Activated CD4-positive, CD25-positive, alpha-beta regulatory T cell treated with anti-CD3 and anti-CD28 coated beads, Interleukin-2, amount 50 U/mL, for 16 hours (primary cell): ENCODE results near the gene IFITM5.
"Not testable (repeated sequence)": the region's sequence is repeated elsewhere in the genome, so short reads cannot be mapped to it uniquely, and the experiment has no call there.

Experiments
- DNase-seq: peaks from one replicate; pipeline ENCODE4 v3.0.0-alpha.2; 2020; ENCODE audit warnings: low read depth, low spot score

IFITM5 gene

GRCh38 chr11:328012-328411 is 28.7 kb upstream of the IFITM5 start:
- DNase-seq = no peak

- no peak for DNase-seq
Measured at GRCh38 chr11:327581-327923, 28.2 kb upstream of the IFITM5 start.

- DNase-seq = no peak
Measured at GRCh38 chr11:326842-327580, 27.7 kb upstream of the IFITM5 start.

- DNase-seq = no peak
Measured at GRCh38 chr11:326592-326841, 27.2 kb upstream of the IFITM5 start.

GRCh38 chr11:325796-326591 is 26.7 kb upstream of the IFITM5 start:
- DNase-seq = no peak

- DNase-seq = not testable (repeated sequence)
Measured at GRCh38 chr11:324593-325517, 25.5 kb upstream of the IFITM5 start.

- DNase-seq = no peak
Measured at GRCh38 chr11:324156-324555, 24.8 kb upstream of the IFITM5 start.

GRCh38 chr11:319888-320273 is 20.6 kb upstream of the IFITM5 start:
- not testable (repeated sequence) for DNase-seq

GRCh38 chr11:319121-319887 is 20.0 kb upstream of the IFITM5 start:
- not testable (repeated sequence) for DNase-seq

- not testable (repeated sequence) for DNase-seq
Measured at GRCh38 chr11:318405-319120, 19.2 kb upstream of the IFITM5 start.

- DNase-seq = not testable (repeated sequence)
Measured at GRCh38 chr11:317668-318404, 18.5 kb upstream of the IFITM5 start.

GRCh38 chr11:316891-317301 is 17.6 kb upstream of the IFITM5 start:
- no peak for DNase-seq

GRCh38 chr11:316031-316701 is 16.8 kb upstream of the IFITM5 start:
- DNase-seq = no peak

GRCh38 chr11:315516-315994 is 16.2 kb upstream of the IFITM5 start:
- DNase-seq = no peak

GRCh38 chr11:315051-315481 is 15.7 kb upstream of the IFITM5 start:
- no peak for DNase-seq

GRCh38 chr11:314554-314875 is 15.2 kb upstream of the IFITM5 start:
- not testable (repeated sequence) for DNase-seq

GRCh38 chr11:313787-314553 is 14.6 kb upstream of the IFITM5 start, which contains the start of gene IFITM1:
Gene IFITM1, plus strand, starts transcription at chr11:314040. Its CDS starts 131 bp downstream, at chr11:314171.
- DNase-seq = no peak

GRCh38 chr11:313304-313786 is 14.0 kb upstream of the IFITM5 start:
- DNase-seq = no peak
